ENCODE measurements around the gene CTDSPL.

- no peak for TF ChIP-seq SNAI2 (CRISPR knock-in tag; IDR thresholded peaks at IDR 0.05)
- TF ChIP-seq ZFP30 (CRISPR knock-in tag; IDR thresholded peaks at IDR 0.05): no peak
- TF ChIP-seq RARB (CRISPR knock-in tag; IDR thresholded peaks at IDR 0.05): no peak
- TF ChIP-seq PATZ1 (CRISPR knock-in tag; IDR thresholded peaks at IDR 0.05; ENCODE audit: borderline replicate concordance): no peak
- TF ChIP-seq POU6F1 (CRISPR knock-in tag; IDR thresholded peaks at IDR 0.05; ENCODE audit: borderline replicate concordance, low read depth): no peak
- TF ChIP-seq ZNF70 (CRISPR knock-in tag; IDR thresholded peaks at IDR 0.05): no peak
- no peak for TF ChIP-seq TSHZ2 (CRISPR knock-in tag; IDR thresholded peaks at IDR 0.05)
- no peak for TF ChIP-seq OSR1 (CRISPR knock-in tag; IDR thresholded peaks at IDR 0.05)
Measured at GRCh38 chr3:37871858-37872257, 10.2 kb downstream of the CTDSPL start.

All from SK-N-SH treated with all-trans-retinoic acid at 6 μM for 48 hours (cell line).